Measurements from ENCODE around the gene RSBN1. TPM values are rescaled to one million over a fixed set of nuclear protein-coding genes. Genes with fewer than 3 reads are reported as not detected.

RSBN1 gene
- total and polyA plus RNA-seq, 10 of the 15 experiments (the other 5 are each of a cell fraction or from before 2014, with no cell fraction given), result 2.9 to 26.8 (median 11.5) TPM

DNA sequence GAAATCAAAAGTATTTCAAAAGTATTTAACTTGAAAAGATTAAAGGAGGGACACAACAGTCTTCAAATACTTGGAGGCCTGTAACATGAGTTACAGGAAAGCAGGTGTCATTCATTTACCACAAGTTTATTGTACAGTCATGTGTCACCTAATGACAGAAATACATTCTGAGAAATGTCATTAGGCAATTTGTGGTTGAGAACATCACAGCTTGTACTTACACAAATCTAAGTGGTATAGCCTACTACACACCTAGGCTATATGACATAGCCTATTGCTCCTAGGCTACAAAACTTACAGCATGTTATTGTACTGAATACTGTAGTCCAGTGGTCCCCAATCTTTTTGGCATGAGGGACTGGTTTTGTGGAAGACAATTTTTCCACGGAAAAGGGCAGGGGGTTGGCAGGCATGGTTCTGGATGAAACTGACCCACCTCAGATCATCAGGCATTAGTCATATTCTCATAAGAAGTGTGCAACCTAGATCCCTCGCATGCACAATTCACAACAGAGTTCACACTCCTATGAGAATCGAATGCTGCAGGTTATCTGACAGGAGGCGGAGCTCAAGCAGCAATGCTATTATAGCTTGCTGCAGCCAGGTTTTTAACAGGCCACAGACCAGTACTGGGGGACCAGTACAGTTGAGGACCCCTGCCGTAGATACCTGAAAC lies 28.0 kb downstream of the RSBN1 start (continued):
- no peak for TF ChIP-seq RCOR1 (conservative IDR thresholded peaks at IDR 0.05; ENCODE audit: low read depth, low read length)
- TF ChIP-seq BRCA1 (IDR thresholded peaks at IDR 0.05; ENCODE audit: low read depth, low read length), result no peak
- TF ChIP-seq, protein P1, sequence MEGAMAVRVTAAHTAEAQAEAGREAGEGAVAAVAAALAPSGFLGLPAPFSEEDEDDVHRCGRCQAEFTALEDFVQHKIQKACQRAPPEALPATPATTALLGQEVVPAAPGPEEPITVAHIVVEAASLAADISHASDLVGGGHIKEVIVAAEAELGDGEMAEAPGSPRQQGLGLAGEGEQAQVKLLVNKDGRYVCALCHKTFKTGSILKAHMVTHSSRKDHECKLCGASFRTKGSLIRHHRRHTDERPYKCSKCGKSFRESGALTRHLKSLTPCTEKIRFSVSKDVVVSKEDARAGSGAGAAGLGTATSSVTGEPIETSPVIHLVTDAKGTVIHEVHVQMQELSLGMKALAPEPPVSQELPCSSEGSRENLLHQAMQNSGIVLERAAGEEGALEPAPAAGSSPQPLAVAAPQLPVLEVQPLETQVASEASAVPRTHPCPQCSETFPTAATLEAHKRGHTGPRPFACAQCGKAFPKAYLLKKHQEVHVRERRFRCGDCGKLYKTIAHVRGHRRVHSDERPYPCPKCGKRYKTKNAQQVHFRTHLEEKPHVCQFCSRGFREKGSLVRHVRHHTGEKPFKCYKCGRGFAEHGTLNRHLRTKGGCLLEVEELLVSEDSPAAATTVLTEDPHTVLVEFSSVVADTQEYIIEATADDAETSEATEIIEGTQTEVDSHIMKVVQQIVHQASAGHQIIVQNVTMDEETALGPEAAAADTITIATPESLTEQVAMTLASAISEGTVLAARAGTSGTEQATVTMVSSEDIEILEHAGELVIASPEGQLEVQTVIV (IDR thresholded peaks at IDR 0.05; ENCODE audit: borderline replicate concordance, partially characterized antibody), result no peak
- TF ChIP-seq, protein P2, sequence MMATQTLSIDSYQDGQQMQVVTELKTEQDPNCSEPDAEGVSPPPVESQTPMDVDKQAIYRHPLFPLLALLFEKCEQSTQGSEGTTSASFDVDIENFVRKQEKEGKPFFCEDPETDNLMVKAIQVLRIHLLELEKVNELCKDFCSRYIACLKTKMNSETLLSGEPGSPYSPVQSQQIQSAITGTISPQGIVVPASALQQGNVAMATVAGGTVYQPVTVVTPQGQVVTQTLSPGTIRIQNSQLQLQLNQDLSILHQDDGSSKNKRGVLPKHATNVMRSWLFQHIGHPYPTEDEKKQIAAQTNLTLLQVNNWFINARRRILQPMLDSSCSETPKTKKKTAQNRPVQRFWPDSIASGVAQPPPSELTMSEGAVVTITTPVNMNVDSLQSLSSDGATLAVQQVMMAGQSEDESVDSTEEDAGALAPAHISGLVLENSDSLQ (IDR thresholded peaks at IDR 0.05), result peak; percentile 92
- no peak for TF ChIP-seq ASH2L (IDR thresholded peaks at IDR 0.05; ENCODE audit: borderline replicate concordance, low read depth)
- TF ChIP-seq, protein P3, sequence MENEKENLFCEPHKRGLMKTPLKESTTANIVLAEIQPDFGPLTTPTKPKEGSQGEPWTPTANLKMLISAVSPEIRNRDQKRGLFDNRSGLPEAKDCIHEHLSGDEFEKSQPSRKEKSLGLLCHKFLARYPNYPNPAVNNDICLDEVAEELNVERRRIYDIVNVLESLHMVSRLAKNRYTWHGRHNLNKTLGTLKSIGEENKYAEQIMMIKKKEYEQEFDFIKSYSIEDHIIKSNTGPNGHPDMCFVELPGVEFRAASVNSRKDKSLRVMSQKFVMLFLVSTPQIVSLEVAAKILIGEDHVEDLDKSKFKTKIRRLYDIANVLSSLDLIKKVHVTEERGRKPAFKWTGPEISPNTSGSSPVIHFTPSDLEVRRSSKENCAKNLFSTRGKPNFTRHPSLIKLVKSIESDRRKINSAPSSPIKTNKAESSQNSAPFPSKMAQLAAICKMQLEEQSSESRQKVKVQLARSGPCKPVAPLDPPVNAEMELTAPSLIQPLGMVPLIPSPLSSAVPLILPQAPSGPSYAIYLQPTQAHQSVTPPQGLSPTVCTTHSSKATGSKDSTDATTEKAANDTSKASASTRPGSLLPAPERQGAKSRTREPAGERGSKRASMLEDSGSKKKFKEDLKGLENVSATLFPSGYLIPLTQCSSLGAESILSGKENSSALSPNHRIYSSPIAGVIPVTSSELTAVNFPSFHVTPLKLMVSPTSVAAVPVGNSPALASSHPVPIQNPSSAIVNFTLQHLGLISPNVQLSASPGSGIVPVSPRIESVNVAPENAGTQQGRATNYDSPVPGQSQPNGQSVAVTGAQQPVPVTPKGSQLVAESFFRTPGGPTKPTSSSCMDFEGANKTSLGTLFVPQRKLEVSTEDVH (IDR thresholded peaks at IDR 0.05; ENCODE audit: low read depth, partially characterized antibody), result no peak
- 0 out of 2 replicates have a peak, but pooled peaks have one; percentile 37 for TF ChIP-seq ZNF24 (IDR thresholded peaks at IDR 0.05)
- no peak for TF ChIP-seq BMI1 (IDR thresholded peaks at IDR 0.05; ENCODE audit: borderline replicate concordance)
- TF ChIP-seq CREM (IDR thresholded peaks at IDR 0.05; ENCODE audit: low read depth), result peak; percentile 58; the same call in 1 of the 2 replicates
- TF ChIP-seq, protein P4, sequence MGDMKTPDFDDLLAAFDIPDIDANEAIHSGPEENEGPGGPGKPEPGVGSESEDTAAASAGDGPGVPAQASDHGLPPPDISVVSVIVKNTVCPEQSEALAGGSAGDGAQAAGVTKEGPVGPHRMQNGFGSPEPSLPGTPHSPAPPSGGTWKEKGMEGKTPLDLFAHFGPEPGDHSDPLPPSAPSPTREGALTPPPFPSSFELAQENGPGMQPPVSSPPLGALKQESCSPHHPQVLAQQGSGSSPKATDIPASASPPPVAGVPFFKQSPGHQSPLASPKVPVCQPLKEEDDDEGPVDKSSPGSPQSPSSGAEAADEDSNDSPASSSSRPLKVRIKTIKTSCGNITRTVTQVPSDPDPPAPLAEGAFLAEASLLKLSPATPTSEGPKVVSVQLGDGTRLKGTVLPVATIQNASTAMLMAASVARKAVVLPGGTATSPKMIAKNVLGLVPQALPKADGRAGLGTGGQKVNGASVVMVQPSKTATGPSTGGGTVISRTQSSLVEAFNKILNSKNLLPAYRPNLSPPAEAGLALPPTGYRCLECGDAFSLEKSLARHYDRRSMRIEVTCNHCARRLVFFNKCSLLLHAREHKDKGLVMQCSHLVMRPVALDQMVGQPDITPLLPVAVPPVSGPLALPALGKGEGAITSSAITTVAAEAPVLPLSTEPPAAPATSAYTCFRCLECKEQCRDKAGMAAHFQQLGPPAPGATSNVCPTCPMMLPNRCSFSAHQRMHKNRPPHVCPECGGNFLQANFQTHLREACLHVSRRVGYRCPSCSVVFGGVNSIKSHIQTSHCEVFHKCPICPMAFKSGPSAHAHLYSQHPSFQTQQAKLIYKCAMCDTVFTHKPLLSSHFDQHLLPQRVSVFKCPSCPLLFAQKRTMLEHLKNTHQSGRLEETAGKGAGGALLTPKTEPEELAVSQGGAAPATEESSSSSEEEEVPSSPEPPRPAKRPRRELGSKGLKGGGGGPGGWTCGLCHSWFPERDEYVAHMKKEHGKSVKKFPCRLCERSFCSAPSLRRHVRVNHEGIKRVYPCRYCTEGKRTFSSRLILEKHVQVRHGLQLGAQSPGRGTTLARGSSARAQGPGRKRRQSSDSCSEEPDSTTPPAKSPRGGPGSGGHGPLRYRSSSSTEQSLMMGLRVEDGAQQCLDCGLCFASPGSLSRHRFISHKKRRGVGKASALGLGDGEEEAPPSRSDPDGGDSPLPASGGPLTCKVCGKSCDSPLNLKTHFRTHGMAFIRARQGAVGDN (IDR thresholded peaks at IDR 0.05), result peak; percentile 70
- TF ChIP-seq WRNIP1 (IDR thresholded peaks at IDR 0.05; ENCODE audit: borderline replicate concordance, low read depth, low read length), result no peak
- no peak for TF ChIP-seq RB1 (IDR thresholded peaks at IDR 0.05; ENCODE audit: borderline replicate concordance)
- TF ChIP-seq CHD1 (IDR thresholded peaks at IDR 0.05; ENCODE audit: low read depth, low read length), result no peak
- peak; percentile 66 for TF ChIP-seq JUNB (IDR thresholded peaks at IDR 0.05)
- TF ChIP-seq EZH2 (IDR thresholded peaks at IDR 0.05; ENCODE audit: borderline replicate concordance, control insufficient read depth, low read depth, low read length), result no peak
- TF ChIP-seq, protein P5, sequence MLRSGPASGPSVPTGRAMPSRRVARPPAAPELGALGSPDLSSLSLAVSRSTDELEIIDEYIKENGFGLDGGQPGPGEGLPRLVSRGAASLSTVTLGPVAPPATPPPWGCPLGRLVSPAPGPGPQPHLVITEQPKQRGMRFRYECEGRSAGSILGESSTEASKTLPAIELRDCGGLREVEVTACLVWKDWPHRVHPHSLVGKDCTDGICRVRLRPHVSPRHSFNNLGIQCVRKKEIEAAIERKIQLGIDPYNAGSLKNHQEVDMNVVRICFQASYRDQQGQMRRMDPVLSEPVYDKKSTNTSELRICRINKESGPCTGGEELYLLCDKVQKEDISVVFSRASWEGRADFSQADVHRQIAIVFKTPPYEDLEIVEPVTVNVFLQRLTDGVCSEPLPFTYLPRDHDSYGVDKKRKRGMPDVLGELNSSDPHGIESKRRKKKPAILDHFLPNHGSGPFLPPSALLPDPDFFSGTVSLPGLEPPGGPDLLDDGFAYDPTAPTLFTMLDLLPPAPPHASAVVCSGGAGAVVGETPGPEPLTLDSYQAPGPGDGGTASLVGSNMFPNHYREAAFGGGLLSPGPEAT (IDR thresholded peaks at IDR 0.05; ENCODE audit: low read depth), result no peak
- no peak for TF ChIP-seq PAX5 (IDR thresholded peaks at IDR 0.05; ENCODE audit: borderline replicate concordance, low read depth, low read length)

Measured in GM12878 (cell line).